WTC11 (cell line): Measurements from ENCODE around the gene C20orf204.
"Not testable (repeated sequence)": the region's sequence is repeated elsewhere in the genome, so short reads cannot be mapped to it uniquely, and the experiment has no call there.

Source experiments
- CREB1 ChIP-seq: sonication (generic); formaldehyde crosslinking; IDR thresholded peaks from 2 replicates; pipeline ENCODE4 v1.8.0; 2023; ENCODE audit warnings: mild to moderate bottlenecking, missing genetic modification reagents
- CREM ChIP-seq: sonication (generic); formaldehyde crosslinking; IDR thresholded peaks from 2 replicates; pipeline ENCODE4 v1.8.1; 2022; ENCODE audit warnings: mild to moderate bottlenecking, missing genetic modification reagents, moderate library complexity
- ESRRA ChIP-seq: sonication (generic); formaldehyde crosslinking; IDR thresholded peaks from 2 replicates; pipeline ENCODE4 v1.8.1; 2022; ENCODE audit warnings: mild to moderate bottlenecking, missing genetic modification reagents, borderline replicate concordance
- ETV6 ChIP-seq: sonication (generic); formaldehyde crosslinking; IDR thresholded peaks from 2 replicates; pipeline ENCODE4 v1.8.1; 2022; ENCODE audit warnings: mild to moderate bottlenecking, missing genetic modification reagents
- NR2C2 ChIP-seq: sonication (generic); formaldehyde crosslinking; IDR thresholded peaks from 2 replicates; pipeline ENCODE4 v1.8.0; 2022; ENCODE audit warnings: mild to moderate bottlenecking, missing genetic modification reagents
- SP1 ChIP-seq: sonication (generic); formaldehyde crosslinking; conservative IDR thresholded peaks from 2 replicates; pipeline ENCODE4 v1.8.1; 2022; ENCODE audit warnings: missing genetic modification reagents
- TCF7 ChIP-seq: sonication (generic); formaldehyde crosslinking; IDR thresholded peaks from 2 replicates; pipeline ENCODE4 v1.8.0; 2022; ENCODE audit warnings: mild to moderate bottlenecking, low read depth, missing genetic modification reagents, moderate library complexity
- TP53 ChIP-seq: sonication (generic); formaldehyde crosslinking; IDR thresholded peaks from 2 replicates; pipeline ENCODE4 v1.8.1; 2023; ENCODE audit warnings: mild to moderate bottlenecking, missing genetic modification reagents
- TF ChIP-seq, protein P1 (sequence below): fragments of 200-600 bp; IDR thresholded peaks from 2 replicates; pipeline ENCODE4 v1.8.0; 2022; ENCODE audit warnings: antibody characterized with exemption
- TF ChIP-seq, protein P2 (sequence below): sonication (generic); formaldehyde crosslinking; IDR thresholded peaks from 2 replicates; pipeline ENCODE4 v1.8.0; 2022; ENCODE audit warnings: mild to moderate bottlenecking, missing genetic modification reagents
- TF ChIP-seq, protein P3 (sequence below): sonication (generic); formaldehyde crosslinking; IDR thresholded peaks from 2 replicates; pipeline ENCODE4 v1.8.0; 2022; ENCODE audit warnings: mild to moderate bottlenecking, missing genetic modification reagents

- TF ChIP-seq, protein P1, sequence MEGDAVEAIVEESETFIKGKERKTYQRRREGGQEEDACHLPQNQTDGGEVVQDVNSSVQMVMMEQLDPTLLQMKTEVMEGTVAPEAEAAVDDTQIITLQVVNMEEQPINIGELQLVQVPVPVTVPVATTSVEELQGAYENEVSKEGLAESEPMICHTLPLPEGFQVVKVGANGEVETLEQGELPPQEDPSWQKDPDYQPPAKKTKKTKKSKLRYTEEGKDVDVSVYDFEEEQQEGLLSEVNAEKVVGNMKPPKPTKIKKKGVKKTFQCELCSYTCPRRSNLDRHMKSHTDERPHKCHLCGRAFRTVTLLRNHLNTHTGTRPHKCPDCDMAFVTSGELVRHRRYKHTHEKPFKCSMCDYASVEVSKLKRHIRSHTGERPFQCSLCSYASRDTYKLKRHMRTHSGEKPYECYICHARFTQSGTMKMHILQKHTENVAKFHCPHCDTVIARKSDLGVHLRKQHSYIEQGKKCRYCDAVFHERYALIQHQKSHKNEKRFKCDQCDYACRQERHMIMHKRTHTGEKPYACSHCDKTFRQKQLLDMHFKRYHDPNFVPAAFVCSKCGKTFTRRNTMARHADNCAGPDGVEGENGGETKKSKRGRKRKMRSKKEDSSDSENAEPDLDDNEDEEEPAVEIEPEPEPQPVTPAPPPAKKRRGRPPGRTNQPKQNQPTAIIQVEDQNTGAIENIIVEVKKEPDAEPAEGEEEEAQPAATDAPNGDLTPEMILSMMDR = not testable (repeated sequence)
- TF ChIP-seq, protein P2, sequence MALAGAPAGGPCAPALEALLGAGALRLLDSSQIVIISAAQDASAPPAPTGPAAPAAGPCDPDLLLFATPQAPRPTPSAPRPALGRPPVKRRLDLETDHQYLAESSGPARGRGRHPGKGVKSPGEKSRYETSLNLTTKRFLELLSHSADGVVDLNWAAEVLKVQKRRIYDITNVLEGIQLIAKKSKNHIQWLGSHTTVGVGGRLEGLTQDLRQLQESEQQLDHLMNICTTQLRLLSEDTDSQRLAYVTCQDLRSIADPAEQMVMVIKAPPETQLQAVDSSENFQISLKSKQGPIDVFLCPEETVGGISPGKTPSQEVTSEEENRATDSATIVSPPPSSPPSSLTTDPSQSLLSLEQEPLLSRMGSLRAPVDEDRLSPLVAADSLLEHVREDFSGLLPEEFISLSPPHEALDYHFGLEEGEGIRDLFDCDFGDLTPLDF = not testable (repeated sequence)
- TF ChIP-seq CREB1 (CRISPR knock-in tag); ESRRA (CRISPR knock-in tag); NR2C2; SP1; ETV6; TCF7 (CRISPR knock-in tag); TP53 (CRISPR knock-in tag); CREM (CRISPR knock-in tag): not testable (repeated sequence)
- TF ChIP-seq, protein P3, sequence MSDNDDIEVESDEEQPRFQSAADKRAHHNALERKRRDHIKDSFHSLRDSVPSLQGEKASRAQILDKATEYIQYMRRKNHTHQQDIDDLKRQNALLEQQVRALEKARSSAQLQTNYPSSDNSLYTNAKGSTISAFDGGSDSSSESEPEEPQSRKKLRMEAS = not testable (repeated sequence)
Measured at GRCh38 chr20:64012385-64013154, 23.4 kb upstream of the C20orf204 start.
